Ascending aorta (tissue), 2 donors: ENCODE results near the gene WNK2. TPM values are rescaled to one million over a fixed set of nuclear protein-coding genes. Genes with fewer than 3 reads are reported as not detected.

Experiments
- DNase-seq, 2 donors: peaks; one replicate each; pipeline ENCODE4 v3.0.0-alpha.2; 2019; ENCODE audit warnings: low spot score in 2 of 2
- H3K27ac ChIP-seq, 2 donors: fragments of 200-600 bp; sonication (generic); one replicate each; pipeline ENCODE4 v1.5.1; 2016 to 2017; ENCODE audit warnings: mild to moderate bottlenecking in 1 of 2
- H3K27me3 ChIP-seq: fragments of 200-600 bp; sonication (generic); one replicate; pipeline ENCODE4 v1.5.1; 2017
- H3K36me3 ChIP-seq, 2 donors: fragments of 200-600 bp; sonication (generic); one replicate each; pipeline ENCODE4 v1.5.1; 2016
- H3K4me1 ChIP-seq, 2 donors: fragments of 200-600 bp; sonication (generic); one replicate each; pipeline ENCODE4 v1.5.1; 2016 to 2017; ENCODE audit warnings: mild to moderate bottlenecking in 1 of 2
- H3K4me3 ChIP-seq, 2 donors: fragments of 200-600 bp; sonication (generic); one replicate each; pipeline ENCODE4 v1.5.1; 2016 to 2017; ENCODE audit warnings: mild to moderate bottlenecking in 1 of 2
- H3K9me3 ChIP-seq, 2 donors: fragments of 200-600 bp; sonication (generic); one replicate each; pipeline ENCODE4 v1.5.1; 2016
- CTCF ChIP-seq, 3 experiments: fragments of 200-600 bp in 2 of 3; fragments of 450-650 bp in 1 of 3; sonication (generic) in 2 of 3; IDR thresholded peaks; one replicate each; pipeline ENCODE4 v1.5.1; 2016 to 2019; ENCODE audit warnings: antibody characterized with exemption in 3 of 3, mild to moderate bottlenecking in 1 of 3, moderate library complexity in 1 of 3
- intact Hi-C: fragments of 100-400 bp; cut with DNase I; formaldehyde crosslinking; loops from one replicate; pipeline ENCODE4 v1.15.1; 2023
- total RNA-seq: library from RNA; depleted of rRNA; stranded (reverse); fragments of >200 nt; gene quantifications from one replicate; pipeline ENCODE4 v1.1.0, GENCODE V29; 2016

WNK2 gene
- total RNA-seq, 1 donor from 2014 or later, result not detected

- Histone ChIP-seq H3K4me1 (no peaks in the 10 kb centered on the region), H3K36me3 (no peaks in the 10 kb centered on the region), H3K4me3 (no peak overlapping the region), H3K9me3 (no peaks in the 10 kb centered on the region), H3K27ac (no peak overlapping the region), H3K27me3 (no peaks in the 10 kb centered on the region)
- no peak for DNase-seq
- intact Hi-C loops, result no loop called here
- TF ChIP-seq CTCF (IDR thresholded peaks at IDR 0.05), result no peak
Measured at GRCh38 chr9:93240891-93241334, 57.0 kb downstream of the WNK2 start.

GRCh38 chr9:93243112-93243511, 59.2 kb downstream of the WNK2 start:
- H3K27me3 ChIP-seq, result no peaks in the 10 kb centered on the region
- no peaks in the 10 kb centered on the region for H3K36me3 ChIP-seq
- no peak for TF ChIP-seq CTCF (IDR thresholded peaks at IDR 0.05)
- H3K4me3 ChIP-seq, result no peak overlapping the region
- H3K27ac ChIP-seq, result no peak overlapping the region
- intact Hi-C loops, result no loop called here
- no peaks in the 10 kb centered on the region for H3K9me3 ChIP-seq
- no peak for DNase-seq
- H3K4me1 ChIP-seq, result no peaks in the 10 kb centered on the region

- DNase-seq, result no peak
- Histone ChIP-seq H3K4me3 (no peak overlapping the region), H3K4me1 (no peaks in the 10 kb centered on the region), H3K36me3 (no peaks in the 10 kb centered on the region), H3K27me3 (no peaks in the 10 kb centered on the region), H3K27ac (no peak overlapping the region), H3K9me3 (no peaks in the 10 kb centered on the region)
- no peak for TF ChIP-seq CTCF (IDR thresholded peaks at IDR 0.05)
- intact Hi-C loops, result no loop called here
Measured at GRCh38 chr9:93244101-93244500, 60.2 kb downstream of the WNK2 start.

- no peak for TF ChIP-seq CTCF (IDR thresholded peaks at IDR 0.05)
- H3K4me1 ChIP-seq, result no peaks in the 10 kb centered on the region
- no peaks in the 10 kb centered on the region for H3K36me3 ChIP-seq
- H3K27me3 ChIP-seq, result no peaks in the 10 kb centered on the region
- intact Hi-C loops, result no loop called here
- no peak overlapping the region for H3K27ac ChIP-seq
- H3K4me3 ChIP-seq, result no peak overlapping the region
- DNase-seq, result no peak
- H3K9me3 ChIP-seq, result no peaks in the 10 kb centered on the region
Measured at GRCh38 chr9:93244510-93245436, 60.8 kb downstream of the WNK2 start.

- Histone ChIP-seq H3K27me3 (no peaks in the 10 kb centered on the region), H3K4me1 (no peaks in the 10 kb centered on the region), H3K9me3 (no peaks in the 10 kb centered on the region), H3K4me3 (no peak overlapping the region), H3K27ac (no peak overlapping the region), H3K36me3 (no peaks in the 10 kb centered on the region)
- TF ChIP-seq CTCF (IDR thresholded peaks at IDR 0.05), result no peak
- intact Hi-C loops, result no loop called here
- DNase-seq, result no peak
Measured at GRCh38 chr9:93245437-93245970, 61.6 kb downstream of the WNK2 start.
